GM18508 (cell line): ENCODE measurements around the gene DLGAP1.
A peak's percentile ranks its signal among the peaks of the same experiment; 100 is the strongest.
"Not testable (repeated sequence)": the region's sequence is repeated elsewhere in the genome, so short reads cannot be mapped to it uniquely, and the experiment has no call there.

ENCODE experiments used
- ATAC-seq: cut with Tn5 transposase; IDR thresholded peaks from one replicate; pipeline ENCODE4 v1.9.1; 2021; ENCODE audit warnings: moderate number of reproducible peaks; ENCODE audit not compliant: insufficient read depth, unreplicated experiment

The DLGAP1 gene

GRCh38 chr18:4455113-4455811 lies at the start of gene DLGAP1:
Gene DLGAP1, minus strand, starts transcription at chr18:4455307.
- ATAC-seq = peak; percentile 45

- ATAC-seq = not testable (repeated sequence)
These were observed 39.7 kb upstream of the DLGAP1 start for GRCh38 chr18:4494703-4495284.

- no peak for ATAC-seq
These were observed 13.4 kb upstream of the DLGAP1 start for GRCh38 chr18:4468511-4468910.

GRCh38 chr18:4454537-4455112 lies 482 bp downstream of the DLGAP1 start:
- peak; percentile 8 for ATAC-seq

- no peak for ATAC-seq
These were observed 1.1 kb downstream of the DLGAP1 start for GRCh38 chr18:4453874-4454536.

GRCh38 chr18:4453567-4453873 lies 1.6 kb downstream of the DLGAP1 start:
- no peak for ATAC-seq

- no peak for ATAC-seq
These were observed 4.9 kb downstream of the DLGAP1 start for GRCh38 chr18:4450065-4450658.

- ATAC-seq = no peak
These were observed 9.2 kb downstream of the DLGAP1 start for GRCh38 chr18:4445902-4446301.

- no peak for ATAC-seq
These were observed 10.8 kb downstream of the DLGAP1 start for GRCh38 chr18:4444306-4444705.

GRCh38 chr18:4441098-4441497 lies 14.0 kb downstream of the DLGAP1 start:
- no peak for ATAC-seq

- no peak for ATAC-seq
These were observed 16.2 kb downstream of the DLGAP1 start for GRCh38 chr18:4438938-4439337.

GRCh38 chr18:4433717-4434116 lies 21.4 kb downstream of the DLGAP1 start:
- no peak for ATAC-seq

GRCh38 chr18:4430836-4431235 lies 24.3 kb downstream of the DLGAP1 start:
- no peak for ATAC-seq

GRCh38 chr18:4417714-4418113 lies 37.4 kb downstream of the DLGAP1 start:
- no peak for ATAC-seq

GRCh38 chr18:4416976-4417375 lies 38.1 kb downstream of the DLGAP1 start:
- no peak for ATAC-seq

- no peak for ATAC-seq
These were observed 42.8 kb downstream of the DLGAP1 start for GRCh38 chr18:4412286-4412685.

GRCh38 chr18:4406856-4407255 lies 48.3 kb downstream of the DLGAP1 start:
- ATAC-seq = no peak

- no peak for ATAC-seq
These were observed 49.1 kb downstream of the DLGAP1 start for GRCh38 chr18:4405965-4406364.

GRCh38 chr18:4403836-4404235 lies 51.3 kb downstream of the DLGAP1 start:
- ATAC-seq = no peak

- ATAC-seq = no peak
These were observed 54.2 kb downstream of the DLGAP1 start for GRCh38 chr18:4400911-4401310.

- no peak for ATAC-seq
These were observed 55.2 kb downstream of the DLGAP1 start for GRCh38 chr18:4399929-4400328.
